Endothelial cell of umbilical vein (primary cell): Measurements from ENCODE around the gene ANKRD13D.

Experiments used
- EZH2 ChIP-seq: IDR thresholded peaks from 2 replicates; pipeline ENCODE4 v1.6.1; 2012; ENCODE audit warnings: borderline replicate concordance, low read depth, mild to moderate bottlenecking, moderate library complexity, low read length, inconsistent platforms; ENCODE audit not compliant: severe bottlenecking
- GATA2 ChIP-seq: IDR thresholded peaks from 2 replicates; pipeline ENCODE4 v1.7.0; 2011; ENCODE audit warnings: low read depth, mild to moderate bottlenecking, moderate library complexity, mixed read lengths, low read length; ENCODE audit not compliant: insufficient read length, insufficient read depth
- JUN ChIP-seq: IDR thresholded peaks from 2 replicates; pipeline ENCODE4 v1.6.1; 2011; ENCODE audit warnings: borderline replicate concordance, low read depth; ENCODE audit not compliant: insufficient read length, insufficient read depth
- MYC ChIP-seq: IDR thresholded peaks from one replicate; pipeline ENCODE4 v1.6.1; 2011; ENCODE audit warnings: mild to moderate bottlenecking, low read depth, low read length
- POLR2A ChIP-seq: IDR thresholded peaks from 2 replicates; pipeline ENCODE4 v1.6.1; 2012; ENCODE audit warnings: low read depth, mild to moderate bottlenecking, control low read depth, low read length
- POLR2AphosphoS5 ChIP-seq: IDR thresholded peaks from 2 replicates; pipeline ENCODE4 v1.6.1; 2012; ENCODE audit warnings: low read depth, mild to moderate bottlenecking, control low read depth, low read length, moderate library complexity; ENCODE audit not compliant: insufficient read depth
- TF ChIP-seq, protein P1 (sequence below), 2 donors: IDR thresholded peaks; 1 replicate in 1 of 2; 2 replicates in 1 of 2; pipeline ENCODE4 v1.5.1; 2011; ENCODE audit warnings: low read length in 2 of 2, mild to moderate bottlenecking in 2 of 2, moderate library complexity in 2 of 2, control low read depth in 1 of 2, inconsistent platforms in 1 of 2, low read depth in 1 of 2; ENCODE audit not compliant: insufficient read depth in 1 of 2; ENCODE audit errors: extremely low read depth in 1 of 2
- TF ChIP-seq, protein P2 (sequence below): IDR thresholded peaks from 2 replicates; pipeline ENCODE4 v1.6.1; 2011; ENCODE audit not compliant: insufficient read depth, insufficient read length

DNA sequence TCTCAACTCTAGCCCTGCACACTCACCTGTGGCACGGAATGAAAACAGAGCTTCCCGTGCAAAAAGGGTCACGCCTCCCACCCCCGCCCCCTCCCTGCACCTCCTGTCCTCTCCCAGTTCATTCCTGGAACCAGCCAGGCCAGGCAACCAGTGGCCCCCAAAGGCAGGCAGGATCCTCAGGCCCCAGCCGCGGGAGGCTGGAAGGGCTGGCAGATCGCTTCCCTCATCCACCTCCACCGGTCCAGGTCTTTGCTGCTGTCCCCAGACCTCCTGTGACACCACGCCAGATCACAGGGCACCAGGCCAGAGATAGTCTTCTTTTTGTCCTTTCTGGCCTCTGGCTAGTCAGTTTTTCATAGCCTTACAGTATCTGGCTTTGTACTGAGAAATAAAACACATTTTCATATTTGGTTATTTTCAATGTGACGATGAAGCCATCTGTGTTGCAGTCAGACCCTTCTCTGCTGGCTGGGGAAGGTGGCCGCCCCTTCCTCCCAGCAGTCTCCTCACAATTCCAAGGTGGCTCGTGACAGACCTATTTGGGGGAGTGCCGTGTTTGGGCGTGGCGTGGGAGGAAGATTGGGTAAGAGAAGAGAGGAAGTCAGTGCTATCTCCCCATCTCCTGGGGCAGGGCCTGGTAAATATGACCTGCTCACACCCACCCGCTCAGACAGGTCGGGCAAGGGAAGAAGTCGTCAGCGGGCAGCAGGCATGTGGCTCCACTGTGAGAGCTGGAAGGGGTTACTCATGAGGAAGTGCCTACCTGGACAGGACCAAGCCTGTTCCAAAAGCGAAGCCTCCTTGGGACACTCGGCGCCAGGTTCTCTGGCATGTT lies 23.3 kb downstream of the ANKRD13D start:
- TF ChIP-seq POLR2A, result no peak
- TF ChIP-seq POLR2AphosphoS5, result no peak
- TF ChIP-seq, protein P1, sequence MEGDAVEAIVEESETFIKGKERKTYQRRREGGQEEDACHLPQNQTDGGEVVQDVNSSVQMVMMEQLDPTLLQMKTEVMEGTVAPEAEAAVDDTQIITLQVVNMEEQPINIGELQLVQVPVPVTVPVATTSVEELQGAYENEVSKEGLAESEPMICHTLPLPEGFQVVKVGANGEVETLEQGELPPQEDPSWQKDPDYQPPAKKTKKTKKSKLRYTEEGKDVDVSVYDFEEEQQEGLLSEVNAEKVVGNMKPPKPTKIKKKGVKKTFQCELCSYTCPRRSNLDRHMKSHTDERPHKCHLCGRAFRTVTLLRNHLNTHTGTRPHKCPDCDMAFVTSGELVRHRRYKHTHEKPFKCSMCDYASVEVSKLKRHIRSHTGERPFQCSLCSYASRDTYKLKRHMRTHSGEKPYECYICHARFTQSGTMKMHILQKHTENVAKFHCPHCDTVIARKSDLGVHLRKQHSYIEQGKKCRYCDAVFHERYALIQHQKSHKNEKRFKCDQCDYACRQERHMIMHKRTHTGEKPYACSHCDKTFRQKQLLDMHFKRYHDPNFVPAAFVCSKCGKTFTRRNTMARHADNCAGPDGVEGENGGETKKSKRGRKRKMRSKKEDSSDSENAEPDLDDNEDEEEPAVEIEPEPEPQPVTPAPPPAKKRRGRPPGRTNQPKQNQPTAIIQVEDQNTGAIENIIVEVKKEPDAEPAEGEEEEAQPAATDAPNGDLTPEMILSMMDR (IDR thresholded peaks at IDR 0.05; ENCODE audit: extremely low read depth in 1 of 2, insufficient read depth in 1 of 2, low read depth in 1 of 2, low read length in 2 of 2), result no peak
- no peak for TF ChIP-seq GATA2
- no peak for TF ChIP-seq JUN
- TF ChIP-seq EZH2, result no peak
- TF ChIP-seq, protein P2, sequence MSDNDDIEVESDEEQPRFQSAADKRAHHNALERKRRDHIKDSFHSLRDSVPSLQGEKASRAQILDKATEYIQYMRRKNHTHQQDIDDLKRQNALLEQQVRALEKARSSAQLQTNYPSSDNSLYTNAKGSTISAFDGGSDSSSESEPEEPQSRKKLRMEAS, result no peak
- no peak for TF ChIP-seq MYC
